Measurements from ENCODE around the gene CWF19L2.

Gene CWF19L2

DNA sequence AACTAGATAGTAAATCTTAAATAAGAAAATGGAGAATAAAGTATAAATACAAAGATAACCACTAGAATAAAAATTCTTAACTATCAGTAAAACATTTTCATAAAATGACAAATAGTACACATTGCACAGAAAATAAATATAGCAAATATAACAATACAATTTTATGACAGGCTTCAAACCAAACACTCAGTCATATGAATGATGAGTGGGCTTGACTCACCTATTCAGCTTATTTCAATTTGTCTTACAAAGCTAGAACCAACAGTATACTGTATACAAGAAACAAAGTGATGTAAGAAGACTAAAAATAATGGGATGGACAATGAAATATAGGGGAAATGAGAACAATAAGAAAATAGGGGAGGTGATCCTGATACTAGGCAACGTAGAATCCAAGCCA is 141.2 kb downstream of the CWF19L2 start:
- DNase-seq (ENCODE audit: low spot score), result no peak
- no peak for FAIRE-seq

GRCh38 chr11:107307991-107308390 is 149.6 kb downstream of the CWF19L2 start:
- no peak for DNase-seq (ENCODE audit: low spot score)
- FAIRE-seq, result no peak

GRCh38 chr11:107301878-107302277 is 155.7 kb downstream of the CWF19L2 start:
- DNase-seq (ENCODE audit: low spot score) (no peak), FAIRE-seq (no peak)

DNA sequence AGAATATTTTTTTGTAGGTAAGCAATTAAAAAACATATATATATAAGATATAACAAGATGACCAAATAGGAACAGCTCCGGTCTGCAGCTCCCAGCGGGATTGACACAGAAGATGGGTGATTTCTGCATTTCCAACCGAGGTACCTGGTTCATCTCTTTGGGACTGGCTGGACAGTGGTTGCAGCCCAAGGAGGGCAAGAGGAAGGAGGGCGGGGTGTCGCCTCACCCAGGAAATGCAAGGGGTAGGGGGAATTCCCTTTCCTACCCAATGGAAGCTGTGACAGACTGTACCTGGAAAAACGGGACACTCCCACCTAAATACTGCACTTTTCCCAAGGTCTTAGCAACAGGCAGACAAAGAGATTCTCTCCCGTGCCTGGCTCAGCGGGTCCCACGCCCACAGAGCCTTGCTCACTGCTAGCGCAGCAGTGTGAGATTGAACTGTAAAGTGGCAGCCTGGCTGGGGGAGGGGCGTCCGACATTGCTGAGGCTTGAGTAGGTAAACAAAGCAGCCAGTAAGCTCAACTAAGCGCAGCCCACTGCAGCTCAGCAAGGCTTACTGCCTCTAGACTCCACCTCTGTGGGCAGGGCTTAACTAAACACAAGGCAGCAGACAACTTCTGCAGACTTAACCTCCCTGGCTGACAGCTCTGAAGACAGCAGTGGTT is 163.8 kb downstream of the CWF19L2 start:
- DNase-seq (ENCODE audit: low spot score) (no peak), FAIRE-seq (no peak)

GRCh38 chr11:107282195-107282594 is 175.4 kb downstream of the CWF19L2 start:
- FAIRE-seq (no peak), DNase-seq (ENCODE audit: low spot score) (no peak)
